UCSD-AML1 (cell line): ENCODE data around the gene SLC12A6.

Experiments used
- DNase-seq: peaks from one replicate; lab custom pipeline; 2025; ENCODE audit not compliant: unreplicated experiment; lab: John Stamatoyannopoulos, UW

Gene SLC12A6

GRCh38 chr15:34332553-34333120 is 4.9 kb downstream of the SLC12A6 start:
- DNase-seq = no peak

- DNase-seq = no peak
These were observed 5.8 kb downstream of the SLC12A6 start for GRCh38 chr15:34331809-34332208.

GRCh38 chr15:34330279-34330678 is 7.3 kb downstream of the SLC12A6 start:
- no peak for DNase-seq

GRCh38 chr15:34329006-34329405 is 8.6 kb downstream of the SLC12A6 start:
- no peak for DNase-seq

GRCh38 chr15:34327906-34328305 is 9.7 kb downstream of the SLC12A6 start:
- no peak for DNase-seq

GRCh38 chr15:34325368-34325767 is 12.2 kb downstream of the SLC12A6 start:
- no peak for DNase-seq

- no peak for DNase-seq
These were observed 12.6 kb downstream of the SLC12A6 start for GRCh38 chr15:34324933-34325332.

- DNase-seq = no peak
These were observed 14.4 kb downstream of the SLC12A6 start for GRCh38 chr15:34323217-34323616.

- peak; percentile 30 for DNase-seq
These were observed 19.1 kb downstream of the SLC12A6 start for GRCh38 chr15:34318277-34319079.

- DNase-seq = no peak
These were observed 22.8 kb downstream of the SLC12A6 start for GRCh38 chr15:34314491-34315490.

- no peak for DNase-seq
These were observed 26.0 kb downstream of the SLC12A6 start for GRCh38 chr15:34311563-34311962.

GRCh38 chr15:34304613-34305012 is 33.0 kb downstream of the SLC12A6 start:
- DNase-seq = no peak

- DNase-seq = no peak
These were observed 36.5 kb downstream of the SLC12A6 start for GRCh38 chr15:34301058-34301457.

GRCh38 chr15:34297059-34297458 is 40.5 kb downstream of the SLC12A6 start:
- no peak for DNase-seq

GRCh38 chr15:34292621-34293020 is 45.0 kb downstream of the SLC12A6 start:
- DNase-seq = no peak

GRCh38 chr15:34284937-34285336 is 52.6 kb downstream of the SLC12A6 start:
- no peak for DNase-seq

GRCh38 chr15:34282384-34282783 is 55.2 kb downstream of the SLC12A6 start:
- DNase-seq = no peak

- no peak for DNase-seq
These were observed 57.4 kb downstream of the SLC12A6 start for GRCh38 chr15:34280193-34280592.

- DNase-seq = no peak
These were observed 58.2 kb downstream of the SLC12A6 start for GRCh38 chr15:34279368-34279767.

GRCh38 chr15:34275721-34276120 is 61.9 kb downstream of the SLC12A6 start:
- DNase-seq = no peak

- no peak for DNase-seq
These were observed 62.4 kb downstream of the SLC12A6 start for GRCh38 chr15:34275154-34275553.
